ENCODE data around the gene CDH2. TPM values are rescaled to one million over a fixed set of nuclear protein-coding genes. Genes with fewer than 3 reads are reported as not detected.

CDH2 gene
- total RNA-seq, 2 donors from 2014 or later = 0.41 to 125 TPM

DNA sequence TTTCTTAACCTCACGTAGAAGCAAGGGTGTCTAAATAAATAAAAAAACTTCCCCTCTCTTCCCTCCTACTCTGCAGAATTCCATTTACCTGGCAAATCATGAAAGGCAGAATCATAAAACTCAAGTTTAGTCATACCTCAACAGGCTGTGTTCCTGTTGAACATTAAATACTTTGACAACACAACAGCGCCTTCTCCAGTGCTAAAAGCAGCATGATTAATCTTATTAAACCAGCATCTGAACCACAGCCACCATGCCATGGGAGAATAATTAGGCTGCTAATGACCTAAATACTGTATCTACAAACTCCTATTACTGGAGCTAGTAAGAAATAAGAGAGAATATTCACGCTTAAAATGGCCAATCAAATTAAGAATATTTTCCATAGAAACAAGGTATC is 68.1 kb downstream of the CDH2 start:
- WGBS = 47% methylated on average over 3 of the region's 3 CpGs
- DNase-seq (ENCODE audit: low spot score) = no peak
- intact Hi-C loops (cut with DNase I) = no loop called here

DNA sequence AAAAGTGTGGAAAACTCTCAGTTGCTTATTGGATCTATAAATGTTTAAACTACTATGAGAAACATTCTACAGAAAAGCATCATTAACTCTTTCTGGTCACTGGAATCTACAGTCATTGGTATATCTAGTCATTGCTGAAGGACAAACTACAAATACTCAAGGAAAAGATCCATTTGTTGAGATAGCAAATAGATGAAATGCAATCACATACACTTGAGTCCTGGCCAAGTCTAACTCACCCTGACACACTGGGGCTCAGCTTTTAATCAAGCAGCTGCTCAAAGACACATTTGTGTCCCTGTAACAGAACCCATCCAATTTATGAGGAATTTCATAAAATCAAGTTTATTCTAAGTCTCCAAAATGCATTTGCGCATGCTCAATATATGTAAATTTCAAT is 68.7 kb downstream of the CDH2 start:
- H3K27ac ChIP-seq = no peak overlapping the region
- no peak for DNase-seq (ENCODE audit: low spot score)
- no peaks in the 10 kb centered on the region for H3K4me1 ChIP-seq (replicated peaks)
- H3K27me3 ChIP-seq (replicated peaks; ENCODE audit: insufficient read depth) = no peaks in the 10 kb centered on the region
- 87% methylated on average over 1 of the region's 1 CpG for WGBS
- H3K4me3 ChIP-seq = no peak overlapping the region
- no peaks in the 10 kb centered on the region for H3K36me3 ChIP-seq
- TF ChIP-seq POLR2A (IDR thresholded peaks at IDR 0.05) = no peak
- H3K9me3 ChIP-seq = no peaks in the 10 kb centered on the region
- intact Hi-C loops (cut with DNase I) = no loop called here

More for the DNA sequence above, 68.1 kb downstream of the CDH2 start:
- no peaks in the 10 kb centered on the region for H3K36me3 ChIP-seq
- H3K27me3 ChIP-seq (replicated peaks; ENCODE audit: insufficient read depth) = no peaks in the 10 kb centered on the region
- no peak overlapping the region for H3K4me3 ChIP-seq
- H3K27ac ChIP-seq = no peak overlapping the region
- H3K9me3 ChIP-seq = no peaks in the 10 kb centered on the region
- no peaks in the 10 kb centered on the region for H3K4me1 ChIP-seq (replicated peaks)
- TF ChIP-seq POLR2AphosphoS5 (IDR thresholded peaks at IDR 0.05) (no peak), POLR2A (IDR thresholded peaks at IDR 0.05) (no peak)
- TF ChIP-seq, protein P1, sequence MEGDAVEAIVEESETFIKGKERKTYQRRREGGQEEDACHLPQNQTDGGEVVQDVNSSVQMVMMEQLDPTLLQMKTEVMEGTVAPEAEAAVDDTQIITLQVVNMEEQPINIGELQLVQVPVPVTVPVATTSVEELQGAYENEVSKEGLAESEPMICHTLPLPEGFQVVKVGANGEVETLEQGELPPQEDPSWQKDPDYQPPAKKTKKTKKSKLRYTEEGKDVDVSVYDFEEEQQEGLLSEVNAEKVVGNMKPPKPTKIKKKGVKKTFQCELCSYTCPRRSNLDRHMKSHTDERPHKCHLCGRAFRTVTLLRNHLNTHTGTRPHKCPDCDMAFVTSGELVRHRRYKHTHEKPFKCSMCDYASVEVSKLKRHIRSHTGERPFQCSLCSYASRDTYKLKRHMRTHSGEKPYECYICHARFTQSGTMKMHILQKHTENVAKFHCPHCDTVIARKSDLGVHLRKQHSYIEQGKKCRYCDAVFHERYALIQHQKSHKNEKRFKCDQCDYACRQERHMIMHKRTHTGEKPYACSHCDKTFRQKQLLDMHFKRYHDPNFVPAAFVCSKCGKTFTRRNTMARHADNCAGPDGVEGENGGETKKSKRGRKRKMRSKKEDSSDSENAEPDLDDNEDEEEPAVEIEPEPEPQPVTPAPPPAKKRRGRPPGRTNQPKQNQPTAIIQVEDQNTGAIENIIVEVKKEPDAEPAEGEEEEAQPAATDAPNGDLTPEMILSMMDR (IDR thresholded peaks at IDR 0.05) = no peak

DNA sequence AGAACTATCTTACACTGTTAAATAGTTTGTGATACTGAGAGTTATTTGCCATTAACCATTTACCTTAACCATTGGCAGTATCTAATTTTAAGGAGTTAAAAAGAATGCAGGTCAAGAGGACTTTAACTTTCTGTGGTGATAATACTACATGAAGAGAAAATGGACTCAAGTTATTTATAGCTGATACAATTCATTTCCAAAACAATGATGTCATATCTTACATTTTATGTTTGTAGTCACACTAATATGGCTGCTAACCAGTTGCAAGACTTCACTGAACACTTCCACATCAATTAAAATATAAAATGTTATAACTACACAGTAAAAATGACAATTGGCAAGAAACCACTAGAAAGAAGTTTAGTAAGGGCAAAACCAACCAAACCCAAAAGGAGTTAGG is 77.7 kb downstream of the CDH2 start:
- intact Hi-C loops (cut with DNase I) = no loop called here

DNA sequence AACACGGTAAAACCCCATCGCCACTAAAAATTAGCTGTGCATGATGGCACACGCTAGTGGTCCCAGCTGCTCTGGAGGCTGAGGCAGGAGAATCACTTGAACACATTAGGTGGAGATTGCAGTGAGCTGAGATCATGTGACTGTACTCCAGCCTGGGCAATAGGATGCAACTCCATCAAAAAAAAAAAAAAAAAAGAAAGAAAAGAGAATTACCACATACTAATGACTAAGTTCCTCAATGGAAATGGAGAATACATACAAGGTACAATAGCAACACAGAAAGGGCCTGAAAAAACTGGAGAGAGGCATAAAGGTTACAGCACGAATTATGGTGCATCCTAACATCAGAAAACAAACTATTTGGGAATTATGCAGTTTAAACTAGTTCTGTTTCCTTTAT is 81.3 kb downstream of the CDH2 start:
- intact Hi-C loops (cut with DNase I) = no loop called here
- H3K27ac ChIP-seq = no peak overlapping the region
- no peaks in the 10 kb centered on the region for H3K4me1 ChIP-seq (replicated peaks)
- DNase-seq (ENCODE audit: low spot score) = no peak
- no peak overlapping the region for H3K4me3 ChIP-seq
- TF ChIP-seq POLR2A (IDR thresholded peaks at IDR 0.05) (no peak), POLR2AphosphoS5 (IDR thresholded peaks at IDR 0.05) (no peak)
- TF ChIP-seq, protein P1 (IDR thresholded peaks at IDR 0.05) = no peak
- no peaks in the 10 kb centered on the region for H3K27me3 ChIP-seq (replicated peaks; ENCODE audit: insufficient read depth)
- H3K36me3 ChIP-seq = no peaks in the 10 kb centered on the region
- H3K9me3 ChIP-seq = no peaks in the 10 kb centered on the region
- 94% methylated on average over 4 of the region's 4 CpGs for WGBS

More for the DNA sequence above, 77.7 kb downstream of the CDH2 start:
- no peaks in the 10 kb centered on the region for H3K9me3 ChIP-seq
- no peak overlapping the region for H3K4me3 ChIP-seq
- H3K27me3 ChIP-seq (replicated peaks; ENCODE audit: insufficient read depth) = no peaks in the 10 kb centered on the region
- no peak overlapping the region for H3K27ac ChIP-seq
- H3K4me1 ChIP-seq (replicated peaks) = no peaks in the 10 kb centered on the region
- H3K36me3 ChIP-seq = no peaks in the 10 kb centered on the region
- DNase-seq (ENCODE audit: low spot score) = no peak
- TF ChIP-seq, protein P1 (IDR thresholded peaks at IDR 0.05) = no peak
- TF ChIP-seq POLR2A (IDR thresholded peaks at IDR 0.05) (no peak), POLR2AphosphoS5 (IDR thresholded peaks at IDR 0.05) (no peak)

DNA sequence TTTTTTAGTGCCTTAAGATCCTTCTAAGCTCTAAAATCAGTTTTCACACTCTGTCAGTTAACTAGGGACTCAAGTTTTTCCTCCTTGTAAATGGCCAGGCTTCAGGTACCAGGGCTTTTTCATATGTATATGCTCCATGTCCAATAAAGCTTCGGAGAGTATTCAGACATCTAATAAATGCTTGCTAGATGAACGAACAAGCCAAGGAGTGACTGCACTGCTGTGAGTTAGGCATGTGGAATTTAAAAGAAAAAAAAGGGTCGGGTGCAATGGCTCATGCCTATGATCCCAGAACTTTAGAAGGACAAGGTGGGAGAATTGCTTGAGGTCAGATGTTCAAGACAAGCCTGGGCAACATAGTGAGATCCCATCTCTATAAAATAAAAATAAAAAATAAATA is 81.9 kb downstream of the CDH2 start:
- 34% methylated on average over 3 of the region's 3 CpGs for WGBS
- H3K4me1 ChIP-seq (replicated peaks) = no peaks in the 10 kb centered on the region
- no peaks in the 10 kb centered on the region for H3K9me3 ChIP-seq
- no peak for TF ChIP-seq POLR2A (IDR thresholded peaks at IDR 0.05)
- no peak for TF ChIP-seq POLR2AphosphoS5 (IDR thresholded peaks at IDR 0.05)
- TF ChIP-seq, protein P1 (IDR thresholded peaks at IDR 0.05) = no peak
- no peak overlapping the region for H3K4me3 ChIP-seq
- intact Hi-C loops (cut with DNase I) = no loop called here
- no peak overlapping the region for H3K27ac ChIP-seq
- no peaks in the 10 kb centered on the region for H3K27me3 ChIP-seq (replicated peaks; ENCODE audit: insufficient read depth)
- no peak for DNase-seq (ENCODE audit: low spot score)
- H3K36me3 ChIP-seq = no peaks in the 10 kb centered on the region

Measured in prostate gland (tissue), 2 donors.